IMR-90 (cell line): ENCODE data around the gene TNRC18. TPM values are rescaled to one million over a fixed set of nuclear protein-coding genes. Genes with fewer than 3 reads are reported as not detected.

Experiments used
- ATAC-seq: fragments of 200-7000 bp; cut with Tn5 transposase; 2 replicates; pipeline ENCODE4 v1.9.1; 2020; ENCODE audit warnings: low read depth, mild to moderate bottlenecking, moderate library complexity
- BruUV-seq: library from RNA; stranded (reverse); fragments of 400-500 nt; replicated peaks from 2 replicates; lab custom pipeline; 2021; lab: Mats Ljungman, UMichigan
- CTCF ChIA-PET: fragments of 300-600 bp; formaldehyde crosslinking; extraction: SDS; loops from one replicate; lab custom pipeline; 2021; ENCODE audit warnings: antibody characterized with exemption; lab: Yijun Ruan, JAX
- POLR2A ChIA-PET: fragments of 300-600 bp; sonication (Branson Sonifier 250); formaldehyde crosslinking; loops from one replicate; lab custom pipeline; 2022; ENCODE audit warnings: antibody characterized with exemption; ENCODE audit not compliant: unreplicated experiment; lab: Charles Lee
- DNase-seq: peaks from one replicate; pipeline ENCODE4 v3.0.0; 2013
- H2AFZ ChIP-seq: replicated peaks from 2 replicates; pipeline ENCODE3; 2013; ENCODE audit warnings: low read length, mild to moderate bottlenecking; ENCODE audit not compliant: poor library complexity
- H2AK5ac ChIP-seq: 2 replicates; pipeline ENCODE4 v1.6.1; 2013; ENCODE audit warnings: low read depth, low read length, inconsistent platforms
- H2AK9ac ChIP-seq: replicated peaks from 2 replicates; pipeline ENCODE3; 2013; ENCODE audit warnings: mild to moderate bottlenecking, low read depth, low read length, moderate library complexity; ENCODE audit not compliant: poor library complexity
- H2BK120ac ChIP-seq: 2 replicates; pipeline ENCODE4 v1.6.1; 2013; ENCODE audit warnings: low read depth, low read length, inconsistent platforms
- H2BK15ac ChIP-seq: 3 replicates; pipeline ENCODE4 v1.6.1; 2013; ENCODE audit warnings: low read depth, low read length, inconsistent platforms
- H2BK20ac ChIP-seq: 2 replicates; pipeline ENCODE4 v1.6.1; 2013; ENCODE audit warnings: low read depth, mild to moderate bottlenecking, inconsistent platforms, low read length, moderate library complexity
- H2BK5ac ChIP-seq: 2 replicates; pipeline ENCODE4 v1.6.1; 2013; ENCODE audit warnings: mild to moderate bottlenecking, low read depth, low read length, inconsistent platforms; ENCODE audit not compliant: poor library complexity, severe bottlenecking
- H3K14ac ChIP-seq: replicated peaks from 2 replicates; pipeline ENCODE4 v1.6.1; 2013; ENCODE audit warnings: low read depth, low read length, inconsistent platforms
- H3K18ac ChIP-seq: 2 replicates; pipeline ENCODE4 v1.6.1; 2013; ENCODE audit warnings: low read depth, low read length, control low read depth
- H3K23ac ChIP-seq: 2 replicates; pipeline ENCODE4 v1.6.1; 2013; ENCODE audit warnings: low read depth, low read length, inconsistent platforms
- H3K27ac ChIP-seq: 2 replicates; pipeline ENCODE4 v1.5.1; 2013; ENCODE audit warnings: mild to moderate bottlenecking, control low read depth, low read length; ENCODE audit not compliant: insufficient read depth
- H3K27me3 ChIP-seq: 2 replicates; pipeline ENCODE4 v1.6.1; 2013; ENCODE audit warnings: low read length; ENCODE audit not compliant: control insufficient read depth, insufficient read depth
- H3K36me3 ChIP-seq: 2 replicates; pipeline ENCODE4 v1.6.1; 2013; ENCODE audit warnings: low read length, mixed read lengths; ENCODE audit not compliant: control insufficient read depth, insufficient read depth
- H3K4ac ChIP-seq: 2 replicates; pipeline ENCODE4 v1.6.1; 2013; ENCODE audit warnings: low read depth, low read length, inconsistent platforms
- H3K4me1 ChIP-seq: 2 replicates; pipeline ENCODE4 v1.6.1; 2013; ENCODE audit warnings: low read length, mixed read lengths; ENCODE audit not compliant: control insufficient read depth, insufficient read depth
- H3K4me2 ChIP-seq: 2 replicates; pipeline ENCODE4 v1.6.1; 2013; ENCODE audit warnings: low read depth, mild to moderate bottlenecking, control low read depth, low read length, moderate library complexity
- H3K4me3 ChIP-seq: 2 replicates; pipeline ENCODE4 v1.5.1; 2013; ENCODE audit warnings: low read depth, mild to moderate bottlenecking, control low read depth, low read length, moderate library complexity; ENCODE audit not compliant: insufficient read depth
- H3K56ac ChIP-seq: 2 replicates; pipeline ENCODE4 v1.6.1; 2013; ENCODE audit warnings: low read length, inconsistent platforms; ENCODE audit not compliant: insufficient read depth; ENCODE audit errors: extremely low read depth
- H3K79me1 ChIP-seq, 2 experiments: 2 replicates each; pipeline ENCODE4 v1.6.1; 2013; ENCODE audit warnings: low read length in 2 of 2, inconsistent platforms in 1 of 2, low read depth in 1 of 2
- H3K9ac ChIP-seq: 2 replicates; pipeline ENCODE4 v1.6.1; 2013; ENCODE audit warnings: low read depth, low read length, control low read depth
- H3K9me1 ChIP-seq: 2 replicates; pipeline ENCODE4 v1.6.1; 2013; ENCODE audit warnings: low read length, inconsistent platforms; ENCODE audit not compliant: insufficient read depth
- H3K9me3 ChIP-seq: 2 replicates; pipeline ENCODE4 v1.6.1; 2013; ENCODE audit warnings: low read length; ENCODE audit not compliant: control insufficient read depth, insufficient read depth
- H4K20me1 ChIP-seq: 2 replicates; pipeline ENCODE4 v1.6.1; 2013; ENCODE audit warnings: low read length, inconsistent platforms; ENCODE audit not compliant: insufficient read depth
- H4K5ac ChIP-seq: 2 replicates; pipeline ENCODE4 v1.6.1; 2013; ENCODE audit warnings: mild to moderate bottlenecking, low read depth, low read length, control low read depth
- H4K8ac ChIP-seq, 2 experiments: 2 replicates each; pipeline ENCODE4 v1.6.1; 2013; ENCODE audit warnings: low read depth in 2 of 2, low read length in 2 of 2, control low read depth in 1 of 2, inconsistent platforms in 1 of 2
- H4K91ac ChIP-seq: 2 replicates; pipeline ENCODE4 v1.6.1; 2013; ENCODE audit warnings: low read depth, low read length, inconsistent platforms; ENCODE audit not compliant: insufficient read depth
- BHLHE40 ChIP-seq: fragments of 150-350 bp; IDR thresholded peaks from 2 replicates; pipeline ENCODE4 v1.6.1; 2016; ENCODE audit warnings: mild to moderate bottlenecking, low read depth, low read length
- CEBPB ChIP-seq: IDR thresholded peaks from 2 replicates; pipeline ENCODE4 v1.6.1; 2012; ENCODE audit warnings: low read depth, low read length, improper control_type of control experiment
- CHD1 ChIP-seq: IDR thresholded peaks from 2 replicates; pipeline ENCODE4 v1.6.1; 2012; ENCODE audit warnings: low read depth, low read length, improper control_type of control experiment
- MAFK ChIP-seq: IDR thresholded peaks from 2 replicates; pipeline ENCODE4 v1.6.1; 2012; ENCODE audit warnings: low read depth, low read length, improper control_type of control experiment
- MAZ ChIP-seq: IDR thresholded peaks from 2 replicates; pipeline ENCODE4 v1.6.1; 2012; ENCODE audit warnings: low read depth, mild to moderate bottlenecking, low read length, improper control_type of control experiment, moderate library complexity, borderline replicate concordance
- MXI1 ChIP-seq: IDR thresholded peaks from 2 replicates; pipeline ENCODE4 v1.6.1; 2012; ENCODE audit warnings: low read depth, mild to moderate bottlenecking, low read length, moderate library complexity, borderline replicate concordance
- NFE2L2 ChIP-seq: fragments of 150-350 bp; IDR thresholded peaks from 2 replicates; pipeline ENCODE4 v1.6.1; 2016; ENCODE audit warnings: low read depth, mild to moderate bottlenecking, low read length
- POLR2A ChIP-seq: IDR thresholded peaks from 2 replicates; pipeline ENCODE4 v1.6.1; 2012; ENCODE audit warnings: mild to moderate bottlenecking, low read depth, low read length
- RAD21 ChIP-seq: IDR thresholded peaks from 2 replicates; pipeline ENCODE4 v1.6.1; 2012; ENCODE audit warnings: low read length, improper control_type of control experiment
- RCOR1 ChIP-seq: IDR thresholded peaks from 2 replicates; pipeline ENCODE4 v1.6.1; 2012; ENCODE audit warnings: mild to moderate bottlenecking, low read length, improper control_type of control experiment; ENCODE audit not compliant: insufficient replicate concordance
- SMC3 ChIP-seq: fragments of 150-350 bp; IDR thresholded peaks from 2 replicates; pipeline ENCODE4 v1.6.1; 2016; ENCODE audit warnings: low read depth, mild to moderate bottlenecking, antibody characterized with exemption, low read length, moderate library complexity
- USF2 ChIP-seq: fragments of 150-350 bp; IDR thresholded peaks from 2 replicates; pipeline ENCODE4 v1.6.1; 2017; ENCODE audit warnings: mild to moderate bottlenecking, antibody characterized with exemption, low read length, low read depth
- WGBS, 2 experiments: methylation state at CpG; one replicate each; pipeline versions ENCODE4 v1.1.5 to v1.1.7; 2013; ENCODE audit warnings: missing lambda C conversion rate in 2 of 2; ENCODE audit not compliant: insufficient read length in 1 of 2; ENCODE audit errors: extremely low coverage in 2 of 2; 5-methylcytosine and 5-hydroxymethylcytosine counted together
- dilution Hi-C: fragments of 300-500 bp; cut with HindIII; formaldehyde crosslinking; loops from one replicate; pipeline ENCODE4 v1.14.3; 2018; ENCODE audit warnings: low sequenced_read_pairs; ENCODE audit not compliant: unreplicated experiment
- in situ Hi-C: fragments of 300-500 bp; cut with MboI; formaldehyde crosslinking; loops from 3 replicates; pipeline ENCODE4 v1.14.3; 2019; ENCODE audit warnings: low sequenced_read_pairs, inconsistent platforms, mixed read lengths
- intact Hi-C: fragments of 100-400 bp; cut with micrococcal nuclease; formaldehyde crosslinking; loops from 2 replicates; pipeline ENCODE4 v1.10.0; 2022
- polyA plus RNA-seq, 3 experiments: library from polyadenylated mRNA; depleted of rRNA; stranded (reverse); fragments of >200 nt; gene quantifications; 2 replicates each; pipeline ENCODE4 v1.2.3, GENCODE V29; 2012; ENCODE audit warnings: low replicate concordance in 1 of 3
- total RNA-seq: library from RNA; depleted of rRNA; stranded (reverse); fragments of >200 nt; gene quantifications from 2 replicates; pipeline ENCODE4 v1.2.3, GENCODE V29; 2012
- TF ChIP-seq, protein P1 (sequence below): conservative IDR thresholded peaks from 2 replicates; pipeline ENCODE4 v1.5.1; 2012; ENCODE audit warnings: mild to moderate bottlenecking, low read depth, low read length, improper control_type of control experiment
- TF ChIP-seq, protein P2 (sequence below): fragments of 150-350 bp; IDR thresholded peaks from 2 replicates; pipeline ENCODE4 v1.6.1; 2016; ENCODE audit warnings: low read depth, mild to moderate bottlenecking, low read length, moderate library complexity, borderline replicate concordance

The TNRC18 gene
- total and polyA plus RNA-seq, 2 of the 4 experiments (the other 2 are of a cell fraction) = 4.7 to 29.6 TPM

- H3K27me3 ChIP-seq = no peaks in the 10 kb centered on the region
- no peak overlapping the region for H3K56ac ChIP-seq
- 92% methylated on average over 7 of the region's 15 CpGs; no CpG with 5 or more reads in 1 of the 2 experiments for WGBS, 2 experiments
- DNase-seq (no peak), ATAC-seq (no peak)
- CTCF ChIA-PET = no interaction called here
- no peak overlapping the region for H3K18ac ChIP-seq
- H2BK5ac ChIP-seq = no peak overlapping the region
- no peak overlapping the region for H2BK15ac ChIP-seq
- no peak overlapping the region for H3K9ac ChIP-seq
- H3K14ac ChIP-seq = no peak overlapping the region
- no peak overlapping the region for H2AFZ ChIP-seq
- no peak overlapping the region for H3K4me2 ChIP-seq
- no peak overlapping the region for H3K27ac ChIP-seq
- H3K36me3 ChIP-seq = peaks cover 50% of the 10 kb centered on the region
- no peak overlapping the region for H2AK5ac ChIP-seq
- no peak for TF ChIP-seq SMC3
- TF ChIP-seq CEBPB = no peak
- TF ChIP-seq RCOR1 = no peak
- no peak for TF ChIP-seq MAFK
- no peak for TF ChIP-seq RAD21
- no peak for TF ChIP-seq MXI1
- no peak for TF ChIP-seq CHD1
- TF ChIP-seq MAZ = no peak
- TF ChIP-seq BHLHE40 = no peak
- TF ChIP-seq, protein P1, sequence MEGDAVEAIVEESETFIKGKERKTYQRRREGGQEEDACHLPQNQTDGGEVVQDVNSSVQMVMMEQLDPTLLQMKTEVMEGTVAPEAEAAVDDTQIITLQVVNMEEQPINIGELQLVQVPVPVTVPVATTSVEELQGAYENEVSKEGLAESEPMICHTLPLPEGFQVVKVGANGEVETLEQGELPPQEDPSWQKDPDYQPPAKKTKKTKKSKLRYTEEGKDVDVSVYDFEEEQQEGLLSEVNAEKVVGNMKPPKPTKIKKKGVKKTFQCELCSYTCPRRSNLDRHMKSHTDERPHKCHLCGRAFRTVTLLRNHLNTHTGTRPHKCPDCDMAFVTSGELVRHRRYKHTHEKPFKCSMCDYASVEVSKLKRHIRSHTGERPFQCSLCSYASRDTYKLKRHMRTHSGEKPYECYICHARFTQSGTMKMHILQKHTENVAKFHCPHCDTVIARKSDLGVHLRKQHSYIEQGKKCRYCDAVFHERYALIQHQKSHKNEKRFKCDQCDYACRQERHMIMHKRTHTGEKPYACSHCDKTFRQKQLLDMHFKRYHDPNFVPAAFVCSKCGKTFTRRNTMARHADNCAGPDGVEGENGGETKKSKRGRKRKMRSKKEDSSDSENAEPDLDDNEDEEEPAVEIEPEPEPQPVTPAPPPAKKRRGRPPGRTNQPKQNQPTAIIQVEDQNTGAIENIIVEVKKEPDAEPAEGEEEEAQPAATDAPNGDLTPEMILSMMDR = no peak
- no peak for TF ChIP-seq POLR2A
- TF ChIP-seq NFE2L2 = no peak
- no peak for TF ChIP-seq USF2
- TF ChIP-seq, protein P2, sequence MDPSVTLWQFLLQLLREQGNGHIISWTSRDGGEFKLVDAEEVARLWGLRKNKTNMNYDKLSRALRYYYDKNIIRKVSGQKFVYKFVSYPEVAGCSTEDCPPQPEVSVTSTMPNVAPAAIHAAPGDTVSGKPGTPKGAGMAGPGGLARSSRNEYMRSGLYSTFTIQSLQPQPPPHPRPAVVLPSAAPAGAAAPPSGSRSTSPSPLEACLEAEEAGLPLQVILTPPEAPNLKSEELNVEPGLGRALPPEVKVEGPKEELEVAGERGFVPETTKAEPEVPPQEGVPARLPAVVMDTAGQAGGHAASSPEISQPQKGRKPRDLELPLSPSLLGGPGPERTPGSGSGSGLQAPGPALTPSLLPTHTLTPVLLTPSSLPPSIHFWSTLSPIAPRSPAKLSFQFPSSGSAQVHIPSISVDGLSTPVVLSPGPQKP = no peak
- H2BK20ac ChIP-seq = no peak overlapping the region
- H4K8ac ChIP-seq = no peak overlapping the region
- H3K4me1 ChIP-seq = peaks cover 7% of the 10 kb centered on the region; the same call in 1 of the 2 replicates
- dilution Hi-C loops (no loop called here), in situ Hi-C loops (no loop called here), intact Hi-C loops (no loop called here)
- no peak overlapping the region for H4K91ac ChIP-seq
- peaks cover 81% of the 10 kb centered on the region for H4K20me1 ChIP-seq
- H3K9me3 ChIP-seq = no peaks in the 10 kb centered on the region
- H4K5ac ChIP-seq = no peak overlapping the region
- no peak overlapping the region for H3K4ac ChIP-seq
- no peak overlapping the region for H3K23ac ChIP-seq
- POLR2A ChIA-PET = no interaction called here
- H3K9me1 ChIP-seq = no peaks in the 10 kb centered on the region; the same call in 1 of the 2 replicates
- peaks cover 22 to 84% of the 10 kb centered on the region in 2 experiments for H3K79me1 ChIP-seq
- H3K4me3 ChIP-seq = no peak overlapping the region
- H2AK9ac ChIP-seq = no peak overlapping the region
- H2BK120ac ChIP-seq = no peak overlapping the region
- BruUV-seq = no TSS peak
Observed at GRCh38 chr7:5395246-5395645, 28.4 kb downstream of the TNRC18 start.
